Measurements from ENCODE around the gene KRT15.

The KRT15 gene

GRCh38 chr17:41500131-41500911 is 18.4 kb downstream of the KRT15 start:
- no peaks in the 10 kb centered on the region for H3K27me3 ChIP-seq (ENCODE audit: control insufficient read depth, insufficient read depth, low read length)
- H3K4me3 ChIP-seq (ENCODE audit: low read depth, low read length) = 0 out of 2 replicates have a peak overlapping the region, but pooled peaks have one; percentile 0
- peaks cover 22% of the 10 kb centered on the region for H3K4me1 ChIP-seq (ENCODE audit: control insufficient read depth, insufficient read depth, low read length)
- no peaks in the 10 kb centered on the region for H3K9me3 ChIP-seq (ENCODE audit: control insufficient read depth, insufficient read depth, low read length)
- no peak overlapping the region for H3K9ac ChIP-seq (ENCODE audit: low read depth, low read length)
- H3K36me3 ChIP-seq (ENCODE audit: control insufficient read depth, insufficient read depth, low read length) = no peaks in the 10 kb centered on the region
- no peak overlapping the region for H3K27ac ChIP-seq (ENCODE audit: low read depth, low read length)

DNA sequence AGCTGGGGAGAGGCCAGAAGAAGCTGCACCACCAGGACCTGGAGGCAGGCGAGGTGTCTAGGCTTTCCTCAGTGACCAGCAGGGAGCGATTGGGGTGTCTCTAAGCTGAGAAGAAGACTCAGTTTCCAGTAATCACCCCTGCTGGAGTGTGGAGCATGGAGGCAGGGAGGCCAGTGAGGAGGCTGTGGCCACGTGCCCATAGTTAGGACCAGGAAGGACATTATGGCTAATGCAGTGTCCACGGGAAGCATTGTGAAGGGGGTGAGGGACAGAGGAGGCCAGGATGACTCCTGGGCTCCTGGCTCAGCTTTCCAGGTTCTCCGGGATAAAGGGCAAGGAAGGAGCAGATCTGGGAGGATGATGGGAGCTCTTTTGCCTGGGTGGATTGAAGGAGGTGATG is 19.0 kb downstream of the KRT15 start:
- Histone ChIP-seq H3K9me3 (ENCODE audit: control insufficient read depth, insufficient read depth, low read length) (no peaks in the 10 kb centered on the region), H3K27ac (ENCODE audit: low read depth, low read length) (no peak overlapping the region), H3K27me3 (ENCODE audit: control insufficient read depth, insufficient read depth, low read length) (no peaks in the 10 kb centered on the region), H3K4me1 (ENCODE audit: control insufficient read depth, insufficient read depth, low read length) (peaks cover 22% of the 10 kb centered on the region), H3K9ac (ENCODE audit: low read depth, low read length) (no peak overlapping the region), H3K36me3 (ENCODE audit: control insufficient read depth, insufficient read depth, low read length) (no peaks in the 10 kb centered on the region), H3K4me3 (ENCODE audit: low read depth, low read length) (no peak overlapping the region)

DNA sequence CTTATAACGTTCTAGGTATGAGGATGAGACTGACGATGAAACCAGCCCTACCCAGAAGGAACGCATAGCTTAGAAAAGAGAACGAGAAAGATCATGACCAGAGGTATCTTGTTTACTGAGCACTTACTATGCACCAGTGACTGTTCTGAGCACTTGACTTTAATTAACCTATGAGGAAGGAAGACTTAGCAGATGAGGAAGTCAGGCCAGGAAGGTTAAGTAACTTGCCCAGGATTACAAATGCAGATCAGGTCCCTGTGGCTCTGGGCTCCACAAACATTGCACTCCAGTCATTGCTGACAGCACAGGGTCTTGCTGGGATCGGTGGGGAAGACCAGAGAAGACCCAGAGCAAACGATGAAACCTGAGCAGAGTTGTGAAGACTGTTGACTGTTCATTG is 20.4 kb downstream of the KRT15 start:
- no peak overlapping the region for H3K4me3 ChIP-seq (ENCODE audit: low read depth, low read length)
- no peaks in the 10 kb centered on the region for H3K9me3 ChIP-seq (ENCODE audit: control insufficient read depth, insufficient read depth, low read length)
- peaks cover 22% of the 10 kb centered on the region for H3K4me1 ChIP-seq (ENCODE audit: control insufficient read depth, insufficient read depth, low read length)
- no peaks in the 10 kb centered on the region for H3K27me3 ChIP-seq (ENCODE audit: control insufficient read depth, insufficient read depth, low read length)
- H3K27ac ChIP-seq (ENCODE audit: low read depth, low read length) = no peak overlapping the region
- no peak overlapping the region for H3K9ac ChIP-seq (ENCODE audit: low read depth, low read length)
- H3K36me3 ChIP-seq (ENCODE audit: control insufficient read depth, insufficient read depth, low read length) = no peaks in the 10 kb centered on the region

DNA sequence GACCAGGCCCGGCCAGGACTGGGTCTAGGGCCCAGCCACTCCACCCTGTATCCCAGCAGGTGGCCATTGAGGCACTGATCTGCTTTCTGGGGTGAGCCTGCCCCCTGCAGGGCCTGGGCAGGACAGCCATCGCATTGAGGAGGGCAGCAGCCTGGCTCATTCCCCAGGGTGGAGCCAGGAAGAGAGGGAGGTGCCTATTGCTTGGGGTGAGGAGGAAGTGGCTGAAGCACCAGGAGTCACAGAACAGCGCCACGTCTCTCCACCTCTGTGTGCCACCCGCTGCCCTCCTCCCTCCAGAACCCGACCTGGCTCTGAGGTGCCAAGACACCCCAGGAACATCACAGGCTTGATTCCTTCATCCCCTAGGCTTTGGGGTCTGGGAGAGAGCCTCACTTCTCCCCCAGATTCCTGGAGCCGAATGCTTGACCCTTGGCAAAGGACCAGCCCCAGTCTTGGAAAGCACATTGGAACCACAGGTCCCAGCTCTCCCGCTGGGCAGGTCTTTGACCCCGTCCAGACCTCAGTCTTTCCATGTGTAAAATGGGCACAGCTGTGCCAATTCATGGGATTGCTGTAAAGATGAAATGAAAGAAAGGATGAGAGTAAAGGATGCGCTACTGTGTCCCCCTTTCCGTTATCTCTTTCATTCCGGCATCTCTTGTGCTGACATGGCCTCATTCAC is 21.7 kb downstream of the KRT15 start:
- no peaks in the 10 kb centered on the region for H3K9me3 ChIP-seq (ENCODE audit: control insufficient read depth, insufficient read depth, low read length)
- H3K9ac ChIP-seq (ENCODE audit: low read depth, low read length) = no peak overlapping the region
- no peak overlapping the region for H3K27ac ChIP-seq (ENCODE audit: low read depth, low read length)
- H3K27me3 ChIP-seq (ENCODE audit: control insufficient read depth, insufficient read depth, low read length) = no peaks in the 10 kb centered on the region
- H3K4me1 ChIP-seq (ENCODE audit: control insufficient read depth, insufficient read depth, low read length) = peaks cover 22% of the 10 kb centered on the region
- no peak overlapping the region for H3K4me3 ChIP-seq (ENCODE audit: low read depth, low read length)
- H3K36me3 ChIP-seq (ENCODE audit: control insufficient read depth, insufficient read depth, low read length) = no peaks in the 10 kb centered on the region

GRCh38 chr17:41494524-41494923 is 24.2 kb downstream of the KRT15 start:
- Histone ChIP-seq H3K9me3 (ENCODE audit: control insufficient read depth, insufficient read depth, low read length) (no peaks in the 10 kb centered on the region), H3K36me3 (ENCODE audit: control insufficient read depth, insufficient read depth, low read length) (no peaks in the 10 kb centered on the region), H3K4me3 (ENCODE audit: low read depth, low read length) (no peak overlapping the region), H3K27me3 (ENCODE audit: control insufficient read depth, insufficient read depth, low read length) (no peaks in the 10 kb centered on the region), H3K9ac (ENCODE audit: low read depth, low read length) (no peak overlapping the region), H3K27ac (ENCODE audit: low read depth, low read length) (no peak overlapping the region), H3K4me1 (ENCODE audit: control insufficient read depth, insufficient read depth, low read length) (0 out of 2 replicates have a peak, but pooled peaks cover 5% of the 10 kb centered on the region)

- Histone ChIP-seq H3K36me3 (ENCODE audit: control insufficient read depth, insufficient read depth, low read length) (no peaks in the 10 kb centered on the region), H3K9me3 (ENCODE audit: control insufficient read depth, insufficient read depth, low read length) (no peaks in the 10 kb centered on the region), H3K9ac (ENCODE audit: low read depth, low read length) (no peak overlapping the region), H3K27ac (ENCODE audit: low read depth, low read length) (no peak overlapping the region), H3K4me3 (ENCODE audit: low read depth, low read length) (no peak overlapping the region), H3K27me3 (ENCODE audit: control insufficient read depth, insufficient read depth, low read length) (no peaks in the 10 kb centered on the region), H3K4me1 (ENCODE audit: control insufficient read depth, insufficient read depth, low read length) (0 out of 2 replicates have a peak, but pooled peaks cover 3% of the 10 kb centered on the region)
Observed at GRCh38 chr17:41492771-41493170, 25.9 kb downstream of the KRT15 start.

- Histone ChIP-seq H3K36me3 (ENCODE audit: control insufficient read depth, insufficient read depth, low read length) (no peaks in the 10 kb centered on the region), H3K27ac (ENCODE audit: low read depth, low read length) (no peak overlapping the region), H3K9ac (ENCODE audit: low read depth, low read length) (no peak overlapping the region), H3K27me3 (ENCODE audit: control insufficient read depth, insufficient read depth, low read length) (no peaks in the 10 kb centered on the region), H3K4me1 (ENCODE audit: control insufficient read depth, insufficient read depth, low read length) (0 out of 2 replicates have a peak, but pooled peaks cover 3% of the 10 kb centered on the region), H3K9me3 (ENCODE audit: control insufficient read depth, insufficient read depth, low read length) (no peaks in the 10 kb centered on the region), H3K4me3 (ENCODE audit: low read depth, low read length) (no peak overlapping the region)
Observed at GRCh38 chr17:41492351-41492750, 26.3 kb downstream of the KRT15 start.

DNA sequence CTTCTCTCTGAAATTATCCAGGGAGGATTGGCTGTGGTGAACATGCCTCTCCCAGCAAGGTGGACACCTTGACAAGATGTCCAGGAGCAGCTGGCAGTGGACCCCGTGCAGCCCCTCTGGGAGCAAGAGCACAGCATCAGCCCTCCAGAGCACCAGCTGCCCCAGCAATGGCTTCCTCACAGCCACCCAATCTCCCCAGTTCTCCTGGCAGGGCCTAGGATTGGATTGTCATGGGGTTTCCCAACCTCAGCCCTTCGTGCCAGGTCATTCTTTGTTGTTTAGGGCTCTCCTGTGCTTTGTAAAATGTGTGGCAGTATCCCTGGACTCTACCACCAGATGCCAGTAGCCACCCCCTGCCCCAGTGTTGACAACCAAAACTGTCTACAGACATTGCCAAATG is 27.2 kb downstream of the KRT15 start:
- H3K9me3 ChIP-seq (ENCODE audit: control insufficient read depth, insufficient read depth, low read length) = no peaks in the 10 kb centered on the region
- no peaks in the 10 kb centered on the region; the same call in 1 of the 2 replicates for H3K27me3 ChIP-seq (ENCODE audit: control insufficient read depth, insufficient read depth, low read length)
- H3K4me3 ChIP-seq (ENCODE audit: low read depth, low read length) = no peak overlapping the region
- no peaks in the 10 kb centered on the region for H3K36me3 ChIP-seq (ENCODE audit: control insufficient read depth, insufficient read depth, low read length)
- no peak overlapping the region for H3K27ac ChIP-seq (ENCODE audit: low read depth, low read length)
- H3K9ac ChIP-seq (ENCODE audit: low read depth, low read length) = no peak overlapping the region
- no peaks in the 10 kb centered on the region for H3K4me1 ChIP-seq (ENCODE audit: control insufficient read depth, insufficient read depth, low read length)

DNA sequence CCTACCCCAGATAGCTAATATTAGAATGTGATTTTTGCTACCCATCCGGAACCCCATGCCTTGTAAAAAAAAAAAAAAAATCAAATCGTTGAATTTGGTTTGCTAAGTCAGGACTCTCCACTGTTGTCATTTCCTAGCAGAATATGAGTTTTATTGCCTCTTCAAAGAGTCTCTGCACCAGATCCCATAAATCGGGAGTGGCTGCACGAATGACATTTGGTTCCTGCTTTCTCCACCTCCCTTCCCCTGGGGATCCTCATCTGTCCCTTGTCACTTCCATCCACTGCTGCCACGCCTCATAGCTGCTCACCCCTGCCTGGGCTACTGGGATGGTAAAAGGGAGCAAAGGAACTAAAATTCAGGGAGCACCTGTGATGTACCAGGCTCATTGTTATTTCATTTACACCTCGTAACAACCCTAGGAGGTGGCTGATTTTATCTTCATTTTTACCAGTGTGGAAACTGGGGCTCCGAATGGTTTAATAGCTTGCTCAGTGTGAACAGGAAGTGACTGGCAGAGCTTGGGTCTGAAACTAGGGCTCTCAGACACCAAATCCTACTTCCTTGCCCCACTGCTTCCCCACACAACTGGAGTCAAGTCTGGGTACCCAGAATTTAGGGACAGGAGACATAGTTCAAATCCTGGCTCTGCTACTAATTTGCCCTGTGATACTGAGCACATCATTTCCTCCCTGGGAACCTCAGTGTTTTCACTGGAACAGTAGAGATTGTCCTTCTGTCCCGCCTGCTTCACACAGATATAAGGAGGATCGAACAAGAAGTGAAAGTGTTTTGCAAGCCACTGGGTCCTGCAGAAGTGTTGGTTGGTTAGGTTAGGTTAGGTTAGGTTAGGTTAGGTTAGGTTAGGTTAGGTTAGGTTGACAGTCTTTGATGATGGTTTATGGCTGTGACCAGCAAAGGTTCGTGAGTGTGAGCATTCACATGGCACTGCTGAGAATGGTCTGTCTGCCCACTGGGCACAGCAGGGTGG is 28.4 kb downstream of the KRT15 start:
- H3K9me3 ChIP-seq (ENCODE audit: control insufficient read depth, insufficient read depth, low read length) = no peaks in the 10 kb centered on the region
- H3K4me3 ChIP-seq (ENCODE audit: low read depth, low read length) = no peak overlapping the region
- H3K36me3 ChIP-seq (ENCODE audit: control insufficient read depth, insufficient read depth, low read length) = no peaks in the 10 kb centered on the region
- H3K27me3 ChIP-seq (ENCODE audit: control insufficient read depth, insufficient read depth, low read length) = no peaks in the 10 kb centered on the region; the same call in 1 of the 2 replicates
- no peaks in the 10 kb centered on the region for H3K4me1 ChIP-seq (ENCODE audit: control insufficient read depth, insufficient read depth, low read length)
- no peak overlapping the region for H3K27ac ChIP-seq (ENCODE audit: low read depth, low read length)
- H3K9ac ChIP-seq (ENCODE audit: low read depth, low read length) = no peak overlapping the region

DNA sequence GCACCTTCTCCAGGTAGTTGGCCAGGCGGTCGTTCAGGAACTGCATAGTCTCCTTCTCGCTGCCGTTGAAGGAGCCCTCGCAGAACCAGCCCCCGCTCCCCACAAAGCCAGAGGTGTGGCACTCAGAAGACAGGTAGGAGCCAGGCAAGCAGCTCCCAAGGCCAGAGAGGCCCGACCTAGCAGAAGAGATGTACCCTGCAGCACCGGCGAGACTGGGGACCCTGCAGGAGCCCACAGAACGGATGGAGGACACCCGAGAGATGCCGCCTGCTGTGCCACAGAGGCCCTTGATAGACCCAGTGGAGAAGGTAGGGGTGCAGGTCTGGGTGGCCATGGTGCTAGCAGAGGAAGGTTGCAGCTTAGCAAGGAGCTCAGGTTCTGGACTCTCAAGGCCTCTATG is 29.2 kb downstream of the KRT15 start, which contains the start of gene KRT36:
Gene KRT36, minus strand, starts transcription at position 380 of the 400 bp plus-strand sequence. Its CDS starts 46 bp downstream, at position 334.
- no peak within 1 kb of the TSS for H3K4me3 ChIP-seq (ENCODE audit: low read depth, low read length)
- H3K27ac ChIP-seq (ENCODE audit: low read depth, low read length) = no peak within 1 kb of the TSS
- H3K27me3 ChIP-seq (ENCODE audit: control insufficient read depth, insufficient read depth, low read length) = no peaks in the 10 kb centered on the region; the same call in 1 of the 2 replicates
- H3K9ac ChIP-seq (ENCODE audit: low read depth, low read length) = no peak within 1 kb of the TSS
- no peaks in the 10 kb centered on the region for H3K4me1 ChIP-seq (ENCODE audit: control insufficient read depth, insufficient read depth, low read length)
- H3K9me3 ChIP-seq (ENCODE audit: control insufficient read depth, insufficient read depth, low read length) = no peaks in the 10 kb centered on the region
- no peaks in the 10 kb centered on the region for H3K36me3 ChIP-seq (ENCODE audit: control insufficient read depth, insufficient read depth, low read length)

Data from HUES48 (cell line).